ENCODE data around the gene NTN1.

The NTN1 gene

DNA sequence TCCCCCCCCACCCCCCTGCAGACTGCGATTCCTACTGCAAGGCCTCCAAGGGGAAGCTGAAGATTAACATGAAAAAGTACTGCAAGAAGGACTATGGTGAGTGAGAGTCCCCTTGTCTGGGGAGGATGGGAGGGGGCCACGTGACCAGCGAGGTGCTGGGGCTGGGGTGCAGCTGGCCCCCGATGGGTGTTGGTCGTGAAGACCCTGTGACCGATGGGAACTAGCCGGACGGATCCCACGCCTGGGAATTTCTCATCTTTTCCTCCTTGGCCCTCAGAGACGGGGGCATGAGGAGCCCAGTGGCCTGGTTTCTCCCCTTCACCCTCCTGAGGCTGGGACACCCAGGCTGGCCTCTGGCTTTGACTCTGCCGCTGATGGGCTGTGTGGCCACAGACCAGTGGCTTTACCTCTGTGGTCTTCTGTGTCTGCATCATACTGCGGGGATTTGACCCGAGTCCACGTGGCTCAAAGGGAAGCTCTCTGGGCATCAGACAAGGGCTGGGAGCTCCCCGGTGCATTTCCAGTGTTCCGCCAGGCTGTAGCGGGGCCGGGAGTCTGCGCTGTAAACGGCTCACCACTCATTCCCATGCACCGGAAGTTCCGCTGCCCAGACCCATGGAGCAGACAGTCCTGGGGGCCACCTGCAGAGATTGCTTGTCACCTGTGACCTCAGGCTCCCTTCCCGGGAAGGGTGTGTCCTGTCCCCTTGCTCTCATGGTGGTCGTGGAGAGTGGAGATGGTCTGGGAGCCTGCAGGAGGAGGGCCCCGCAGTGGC, 200.0 kb downstream of the NTN1 start:
- no peak for DNase-seq

DNA sequence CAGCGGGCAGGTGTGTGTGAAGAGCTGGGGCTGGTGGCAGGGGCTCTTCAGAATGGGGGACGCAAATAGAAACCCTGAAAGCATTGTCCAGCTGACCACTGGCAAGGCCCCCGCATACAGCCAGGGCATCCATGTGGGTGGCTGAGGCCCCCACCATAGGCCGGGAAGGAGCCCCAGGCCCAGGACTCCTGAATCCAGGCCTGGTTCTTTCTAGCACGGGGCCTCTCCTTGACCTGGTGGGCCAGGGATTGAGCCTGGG, 200.5 kb downstream of the NTN1 start:
- DNase-seq: no peak

DNA sequence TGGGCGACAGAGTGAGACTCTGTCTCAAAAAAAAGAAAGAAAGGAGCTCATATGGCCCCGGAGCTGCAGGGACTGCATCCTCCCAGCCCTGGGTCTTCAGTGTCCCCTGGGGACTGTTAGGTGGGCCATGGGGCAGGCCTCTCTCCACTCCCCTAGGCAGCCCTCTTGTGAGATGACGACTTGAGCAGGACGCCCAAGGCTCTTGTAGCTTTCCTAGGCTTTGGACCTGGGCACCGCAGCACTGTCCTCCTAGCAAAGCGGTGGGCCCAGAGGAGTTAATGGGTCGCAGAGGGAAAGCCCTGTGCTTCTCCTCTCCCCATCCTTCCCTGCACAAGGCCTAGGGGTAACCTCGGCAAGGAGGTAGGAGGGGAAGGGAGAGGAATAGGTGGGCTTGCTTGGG, 202.2 kb downstream of the NTN1 start:
- no peak for DNase-seq

DNA sequence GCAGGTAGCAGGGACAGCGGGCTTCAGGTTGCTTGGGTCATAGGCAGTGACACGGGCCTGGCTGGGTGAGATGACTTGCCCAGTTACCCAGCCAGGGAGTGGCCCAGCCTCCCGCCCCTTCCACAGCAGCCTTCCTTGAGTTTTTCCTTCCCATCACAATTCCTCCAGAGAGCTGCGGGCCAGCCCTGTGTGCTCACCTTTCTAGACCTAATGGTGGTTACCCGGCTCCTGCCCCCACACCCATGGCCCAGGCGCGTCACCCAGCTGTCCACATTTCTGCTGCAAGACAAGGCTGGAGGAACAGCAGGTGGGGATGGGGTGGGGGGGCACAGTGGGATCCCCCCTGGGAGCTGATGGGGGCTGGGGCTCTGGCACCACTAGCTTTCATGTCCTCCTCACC, 203.2 kb downstream of the NTN1 start:
- DNase-seq: no peak

DNA sequence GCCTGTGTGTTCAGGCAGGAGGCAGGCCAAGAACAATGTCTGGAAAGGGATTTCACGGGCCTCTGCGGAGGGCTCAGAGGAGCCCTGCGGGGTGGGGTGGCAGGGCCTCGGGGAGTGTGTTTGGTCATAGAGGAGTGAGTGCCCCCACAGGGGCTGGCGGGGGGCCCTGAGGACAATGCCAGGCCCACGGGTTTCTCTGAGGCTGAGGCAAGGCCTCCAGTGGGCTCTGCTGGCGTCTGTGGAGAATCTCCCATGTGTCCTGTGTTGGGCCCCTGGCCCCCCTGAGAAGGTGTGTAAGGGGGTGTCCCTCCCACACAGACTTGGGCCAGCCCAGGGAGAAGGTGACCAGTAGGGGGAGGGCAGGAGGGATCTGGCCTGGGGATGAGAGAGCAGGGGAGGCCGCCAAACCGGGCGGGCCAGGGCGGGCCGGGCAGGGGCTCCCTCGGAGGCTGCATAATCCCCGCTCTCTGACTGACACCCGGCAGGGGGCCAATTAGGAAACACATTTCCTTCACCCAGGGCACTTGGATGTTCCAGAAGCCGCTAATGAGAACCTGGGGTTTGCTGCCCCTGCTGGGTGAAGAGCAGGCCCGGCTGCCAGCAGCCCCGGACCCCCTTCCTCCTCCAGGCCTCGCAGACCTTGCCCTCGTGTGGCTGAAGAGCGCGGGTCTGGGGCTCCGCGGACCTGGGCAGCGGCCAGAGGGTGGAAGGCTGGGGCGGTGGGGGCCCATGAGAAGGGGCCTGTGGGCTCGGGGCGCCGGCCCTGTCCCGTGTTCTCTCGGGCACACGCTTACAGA, 204.2 kb downstream of the NTN1 start:
- no peak for DNase-seq

DNA sequence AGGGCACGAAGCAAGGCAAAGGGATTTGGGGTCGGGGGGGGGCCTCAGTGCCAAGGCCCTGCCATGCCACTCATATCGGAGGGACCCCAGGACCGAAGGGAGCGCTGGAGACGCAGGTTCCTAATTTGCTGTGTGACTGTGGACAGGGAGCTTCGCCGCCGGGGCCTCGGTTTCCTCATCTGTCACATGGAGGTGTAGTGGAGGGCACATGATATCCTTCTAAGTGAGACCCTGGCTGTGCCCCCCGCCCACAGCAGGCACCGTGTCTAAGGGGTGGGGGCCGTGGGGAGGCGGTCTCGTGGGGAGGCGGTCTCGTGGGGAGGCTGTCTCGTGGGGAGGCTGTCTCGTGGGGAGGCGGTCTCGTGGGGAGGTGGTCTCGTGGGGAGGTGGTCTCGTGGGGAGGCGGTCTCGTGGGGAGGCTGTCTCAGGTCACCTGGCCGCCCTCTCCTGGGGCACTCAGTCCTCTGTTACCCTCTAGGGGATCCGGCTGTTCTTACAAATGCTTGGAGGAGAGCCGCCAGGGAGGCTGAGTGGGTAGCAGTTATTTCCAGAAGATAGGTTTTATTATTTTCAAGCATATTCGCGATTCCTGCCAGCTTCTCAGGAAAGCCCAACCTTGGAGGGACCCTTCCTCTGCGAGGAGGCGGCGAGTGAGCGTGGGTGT, 205.0 kb downstream of the NTN1 start:
- no peak for DNase-seq

DNA sequence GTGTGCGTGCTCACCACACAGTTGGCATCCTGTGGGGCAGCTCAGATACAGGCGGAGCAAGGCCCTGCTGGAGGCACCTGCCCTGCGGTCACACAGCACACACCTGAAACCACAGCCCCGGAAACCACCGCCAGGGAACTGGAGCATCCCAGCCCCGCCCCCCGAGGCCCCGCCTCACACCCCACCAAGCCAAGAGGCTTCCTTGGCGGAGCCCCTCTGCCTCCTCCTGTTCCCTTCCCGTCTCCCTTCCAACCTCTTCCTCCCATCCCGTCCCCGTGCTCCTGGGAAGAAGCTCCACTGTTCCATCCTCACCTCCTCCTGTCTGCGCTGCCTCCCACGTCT, 205.5 kb downstream of the NTN1 start:
- DNase-seq: no peak

DNA sequence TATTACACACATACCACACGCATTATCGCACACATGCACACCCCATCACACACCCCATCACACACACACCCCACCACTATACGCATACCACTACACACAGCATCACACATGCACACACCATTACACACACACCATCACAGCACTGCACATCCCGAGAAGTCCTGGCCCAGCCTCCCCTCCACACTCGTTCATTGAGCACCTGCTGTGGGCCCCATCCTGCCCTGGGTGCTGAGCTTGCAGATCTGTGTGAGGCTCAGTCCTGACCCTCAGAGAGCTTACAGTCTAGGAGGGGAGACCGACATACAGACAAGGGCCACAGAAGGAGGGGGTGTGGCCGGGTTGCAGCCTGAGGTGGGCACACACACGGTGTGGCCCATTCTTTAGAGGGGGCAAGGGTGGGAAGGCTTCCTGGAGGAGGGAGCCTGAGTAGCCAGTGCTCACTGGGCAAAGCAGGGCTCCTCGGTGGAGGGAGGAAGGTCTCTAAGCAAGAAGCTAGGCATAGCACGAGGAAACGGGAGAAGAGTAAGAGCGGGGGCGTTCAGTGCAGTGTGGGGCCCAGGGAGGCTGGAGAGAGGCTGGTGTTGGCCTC, 206.6 kb downstream of the NTN1 start:
- DNase-seq: no peak

DNA sequence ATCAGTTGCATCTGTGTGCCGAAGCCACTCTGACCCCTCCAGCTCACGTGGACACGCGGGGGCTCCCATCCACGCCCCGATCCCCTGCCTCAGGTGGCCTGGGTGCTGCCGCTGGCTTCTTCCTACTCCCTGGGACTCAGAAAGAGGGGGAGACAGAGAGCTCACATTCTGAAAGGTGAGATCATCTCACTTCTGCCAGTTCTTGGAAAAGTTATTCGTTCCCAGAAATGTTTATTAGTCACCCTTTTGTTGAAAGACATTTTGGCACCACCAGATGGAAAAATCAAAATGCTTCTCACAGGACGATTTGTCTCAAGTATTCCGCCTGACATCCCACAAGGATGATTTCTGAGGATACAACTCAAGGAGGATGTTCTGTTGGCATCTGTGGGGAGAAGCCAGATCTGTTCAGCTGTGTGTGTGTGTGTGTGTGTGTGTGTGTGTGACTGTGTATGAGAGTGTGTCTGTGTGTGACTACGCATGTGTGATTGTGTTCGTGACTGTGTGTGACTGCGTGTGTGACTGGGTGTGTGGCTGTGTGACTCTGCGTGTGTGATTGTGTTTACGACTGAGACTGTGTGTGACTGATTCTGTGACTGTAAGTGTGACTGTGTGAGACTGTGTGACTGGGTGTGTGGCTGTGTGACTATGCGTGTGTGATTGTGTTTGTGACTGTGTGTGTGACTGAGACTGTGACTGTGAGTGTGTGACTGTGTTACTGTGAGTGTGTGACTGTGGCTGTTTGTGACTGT, 207.3 kb downstream of the NTN1 start:
- no peak for DNase-seq

DNA sequence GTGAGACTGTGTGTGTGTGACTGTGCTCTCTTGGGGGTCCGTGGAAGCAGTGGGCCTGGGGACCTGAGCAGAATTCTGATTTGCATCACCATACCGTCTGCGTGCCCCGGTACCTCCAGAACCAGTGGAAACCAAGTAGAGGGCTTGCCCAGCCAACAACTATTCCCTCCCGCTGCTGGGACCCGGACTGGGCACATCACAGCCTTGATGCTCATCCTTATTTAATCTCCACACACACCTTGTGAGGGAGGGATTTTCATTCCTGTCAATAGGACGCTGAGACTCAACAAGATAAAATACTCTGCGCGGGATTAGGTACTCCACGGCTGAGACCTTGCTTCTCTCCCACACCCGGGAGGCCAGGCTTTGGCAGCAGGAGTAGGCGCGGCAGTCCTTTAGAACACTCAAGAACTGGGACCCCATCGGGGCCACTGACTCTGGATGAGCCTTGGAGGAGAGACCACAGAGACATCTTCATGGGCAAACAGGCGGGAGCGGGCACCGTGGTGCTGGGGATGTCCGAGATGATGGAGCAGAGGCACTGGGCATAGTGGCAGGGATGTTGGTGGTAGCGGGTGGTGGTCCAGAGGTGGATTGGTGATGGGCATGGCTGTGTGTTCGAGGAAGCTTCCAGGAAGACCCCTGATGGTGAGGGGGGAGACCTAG, 208.0 kb downstream of the NTN1 start:
- no peak for DNase-seq

DNA sequence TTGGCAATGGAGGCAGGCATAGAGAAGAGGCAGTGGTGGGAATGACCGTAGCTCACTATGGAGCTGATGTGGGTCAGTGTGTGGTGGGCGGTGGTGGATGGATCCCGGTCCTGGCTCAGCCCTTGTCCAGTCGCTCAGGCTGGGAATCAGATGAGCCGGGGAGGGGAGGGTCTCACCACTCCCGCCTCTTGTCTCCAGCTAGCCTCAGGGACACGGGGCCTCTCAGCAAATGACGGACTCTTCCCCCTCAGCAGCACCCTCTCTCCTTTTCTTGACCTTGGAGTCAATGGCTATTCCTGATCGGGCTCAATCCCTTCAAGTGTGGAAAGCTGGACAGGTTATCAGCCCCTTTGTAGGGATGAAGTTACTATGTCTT, 208.5 kb downstream of the NTN1 start:
- no peak for DNase-seq

DNA sequence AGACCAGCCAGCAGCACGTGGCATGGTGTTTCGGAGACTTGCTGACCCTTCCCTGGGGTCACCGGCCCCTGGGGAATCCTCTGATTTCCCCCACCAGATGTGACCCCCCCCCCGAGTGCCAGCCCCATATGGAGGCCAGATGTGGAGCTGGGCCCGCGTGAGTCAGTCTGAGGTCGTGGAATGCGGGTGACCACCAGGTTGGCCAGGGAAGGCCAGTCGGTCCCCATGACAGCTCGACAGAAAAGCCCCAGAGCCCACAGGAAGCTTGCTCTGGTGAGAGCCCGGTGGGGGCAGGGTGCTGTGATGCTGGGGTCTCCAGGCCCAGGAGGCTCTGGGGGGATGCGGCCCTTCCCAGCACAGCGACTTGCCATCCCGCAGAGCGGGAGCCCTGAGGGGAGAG, 209.0 kb downstream of the NTN1 start:
- DNase-seq: no peak

DNA sequence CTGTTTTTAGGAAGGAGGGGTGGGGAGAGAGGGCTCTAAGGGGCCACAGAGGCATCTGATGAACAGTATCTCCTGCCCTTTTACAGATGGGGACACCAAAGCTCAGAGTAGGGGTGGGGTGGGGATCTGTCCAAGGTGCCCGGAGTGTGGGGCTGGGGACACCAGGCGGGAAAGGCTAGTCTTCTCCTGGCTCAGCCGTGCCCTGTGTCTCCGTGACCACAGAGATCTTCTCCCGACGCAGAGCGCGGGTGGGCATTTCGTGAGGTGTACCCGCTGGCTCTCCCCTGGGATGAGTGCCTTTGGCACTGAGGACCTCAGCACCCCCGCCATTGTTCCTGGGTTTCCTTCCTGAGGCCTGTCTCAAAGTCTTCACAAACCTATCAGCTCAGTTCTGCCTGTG, 209.6 kb downstream of the NTN1 start:
- no peak for DNase-seq

DNA sequence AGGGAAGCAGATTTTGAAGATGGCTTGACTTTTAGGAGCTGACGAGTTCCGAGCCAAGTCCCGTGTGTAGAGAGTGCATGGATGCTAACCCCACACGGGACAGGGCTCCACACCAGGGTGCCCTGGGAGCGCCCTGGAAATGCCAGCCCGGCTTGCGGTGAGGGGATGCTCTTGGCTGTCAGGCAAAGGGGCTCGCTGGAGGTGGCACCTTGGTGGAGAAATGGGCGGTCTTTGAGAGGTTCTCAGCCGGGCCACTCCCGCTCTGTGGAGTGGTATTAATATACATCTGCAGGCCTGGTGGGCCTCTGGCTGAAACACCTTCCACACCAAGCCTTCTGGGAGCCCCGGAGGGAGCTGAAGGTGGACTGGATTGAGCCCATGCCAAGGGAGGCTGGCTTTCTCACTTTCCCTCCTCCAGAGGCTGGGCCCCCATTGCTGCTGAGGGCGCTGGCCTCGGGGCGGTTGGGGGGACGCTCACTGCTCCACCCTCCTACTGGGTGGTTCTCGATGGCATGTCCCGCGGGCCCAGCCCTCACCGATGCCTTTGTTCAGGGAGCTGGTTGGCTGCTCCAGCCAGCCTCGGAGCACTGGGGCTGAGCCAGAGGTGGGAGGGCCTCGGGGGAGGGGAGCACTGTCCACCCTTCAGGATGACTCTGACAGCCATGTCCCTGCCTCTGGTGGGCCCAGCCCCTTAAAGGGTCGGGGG, 210.3 kb downstream of the NTN1 start:
- no peak for DNase-seq

DNA sequence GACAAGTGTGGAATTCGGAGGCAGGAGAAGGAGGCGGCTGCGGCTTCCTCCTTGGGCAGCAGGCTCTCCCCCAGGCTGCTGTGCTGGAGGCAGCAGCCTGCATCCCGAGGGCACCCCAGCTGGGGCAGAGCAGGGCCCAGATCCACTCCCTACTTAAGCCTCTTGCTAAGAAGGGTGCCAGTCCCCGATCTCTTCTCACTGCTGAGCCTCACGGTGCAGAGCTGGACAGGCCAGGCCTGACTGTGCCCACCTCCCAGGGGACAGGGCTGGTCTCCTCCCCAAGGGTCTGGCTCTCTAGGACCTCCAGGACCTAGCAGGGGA, 210.8 kb downstream of the NTN1 start:
- no peak for DNase-seq

DNA sequence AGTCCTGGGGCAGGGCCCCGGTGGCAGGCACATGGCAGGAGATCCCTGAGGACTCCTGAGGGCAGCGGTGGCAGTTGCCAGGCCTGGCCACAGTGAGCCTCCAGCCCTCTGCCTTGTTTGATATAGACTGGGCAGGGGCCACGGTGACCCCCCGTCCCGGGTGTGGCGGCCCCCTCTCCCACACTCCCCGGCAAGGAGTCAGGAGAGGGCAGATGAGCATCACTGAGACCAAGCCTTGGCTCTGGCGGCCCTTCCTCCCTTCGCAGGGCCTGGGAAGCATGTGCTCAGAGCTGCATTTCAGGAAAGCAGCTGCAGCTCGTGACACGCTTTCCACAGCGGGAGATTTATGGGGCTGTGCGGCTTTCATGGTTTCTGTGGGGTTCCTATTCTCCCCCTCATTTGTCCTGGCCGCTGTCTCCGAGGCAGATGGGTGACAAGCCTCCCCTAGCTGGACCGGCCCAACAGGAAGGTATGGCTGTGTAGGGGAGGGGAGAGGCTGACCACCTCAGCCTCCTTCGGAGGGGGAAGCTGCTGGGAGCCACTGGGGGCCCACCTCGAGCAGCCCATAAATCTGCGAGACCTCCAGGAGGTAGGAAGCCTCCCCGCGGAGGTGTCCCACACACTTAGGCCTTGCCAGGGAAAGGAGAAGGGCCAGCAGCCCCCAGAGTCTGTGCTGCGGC, 211.4 kb downstream of the NTN1 start:
- DNase-seq: no peak

DNA sequence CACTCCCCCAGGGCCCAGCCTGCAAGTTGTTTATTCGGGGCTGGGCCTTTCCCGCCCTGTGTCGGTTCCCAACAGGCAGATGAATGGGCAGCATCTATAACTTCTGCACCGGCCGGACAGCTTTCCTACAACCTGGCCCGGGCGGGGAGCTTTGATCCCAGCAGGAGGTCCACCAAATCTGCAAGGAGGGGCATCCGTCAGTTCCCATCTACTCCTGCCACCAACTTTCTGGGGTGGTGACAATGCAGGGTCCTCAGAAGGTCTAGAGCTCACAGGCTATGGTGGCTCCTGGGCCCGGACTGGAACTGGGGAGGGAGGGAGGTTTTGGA, 211.9 kb downstream of the NTN1 start:
- no peak for DNase-seq

DNA sequence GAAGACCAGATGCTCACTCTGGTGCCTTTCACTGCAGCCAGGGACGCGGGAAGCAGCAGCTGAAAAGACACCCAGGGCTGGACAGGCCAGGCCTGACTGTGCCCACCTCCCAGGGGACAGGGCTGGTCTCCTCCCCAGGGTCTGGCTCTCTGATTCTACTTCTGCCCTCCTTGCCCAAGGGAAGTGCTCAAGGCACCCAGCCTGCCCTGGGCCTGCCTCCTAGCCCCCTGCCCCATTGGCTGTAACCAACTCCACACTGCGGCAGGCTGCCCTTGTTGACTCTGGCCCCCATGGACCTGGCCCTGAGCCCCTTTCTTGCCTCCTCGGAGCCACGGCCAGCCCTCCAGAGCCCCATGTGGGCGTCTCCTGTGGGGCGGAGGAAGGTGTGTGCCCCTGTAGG, 212.5 kb downstream of the NTN1 start:
- no peak for DNase-seq

DNA sequence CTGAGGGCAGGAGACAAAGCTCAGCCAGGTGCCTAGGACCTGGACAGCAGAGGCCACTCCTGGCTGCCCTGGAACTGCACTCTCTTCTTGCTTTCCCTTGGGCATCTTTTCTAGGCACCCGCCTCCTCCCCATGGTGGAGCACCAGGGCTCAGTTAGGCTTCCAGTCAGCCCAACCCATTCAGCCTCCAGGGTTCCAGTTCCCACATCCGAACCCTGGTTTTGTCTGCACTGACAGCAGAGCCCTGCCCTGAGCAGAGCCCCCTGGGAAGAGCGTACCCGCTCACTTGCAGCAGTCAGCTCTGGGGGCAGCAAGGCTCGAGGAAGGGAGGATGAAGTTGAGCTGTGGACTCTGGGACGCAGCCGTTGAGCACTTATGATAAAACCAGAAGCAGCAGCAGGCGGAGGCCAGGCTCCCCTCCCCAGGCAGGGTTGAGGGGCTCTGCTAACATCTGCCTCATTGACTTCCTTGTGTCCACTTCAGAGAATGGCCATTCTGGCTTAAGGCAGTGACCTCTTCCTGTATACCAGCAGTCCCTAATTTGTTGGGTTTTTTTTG, 213.2 kb downstream of the NTN1 start:
- no peak for DNase-seq

DNA sequence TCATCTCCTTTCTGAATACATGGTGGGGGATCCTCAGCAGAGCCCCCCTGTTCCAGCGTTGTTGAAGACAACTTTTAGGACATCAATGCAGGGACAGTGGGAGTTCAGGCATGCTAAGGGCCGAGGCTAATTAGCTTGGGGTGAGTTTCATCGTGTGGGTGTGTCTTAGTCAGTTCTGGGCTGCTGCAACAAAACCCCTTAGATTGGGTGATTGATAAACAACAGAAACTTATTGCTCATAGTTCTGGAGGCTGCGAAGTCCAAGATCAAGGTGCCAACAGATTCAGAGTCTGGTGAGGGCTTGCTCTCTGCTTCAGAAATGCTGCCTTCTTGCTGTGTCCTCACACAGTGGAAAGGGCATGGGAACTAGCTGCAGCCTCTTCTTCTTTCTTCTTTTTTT, 214.0 kb downstream of the NTN1 start:
- DNase-seq: no peak

DNA sequence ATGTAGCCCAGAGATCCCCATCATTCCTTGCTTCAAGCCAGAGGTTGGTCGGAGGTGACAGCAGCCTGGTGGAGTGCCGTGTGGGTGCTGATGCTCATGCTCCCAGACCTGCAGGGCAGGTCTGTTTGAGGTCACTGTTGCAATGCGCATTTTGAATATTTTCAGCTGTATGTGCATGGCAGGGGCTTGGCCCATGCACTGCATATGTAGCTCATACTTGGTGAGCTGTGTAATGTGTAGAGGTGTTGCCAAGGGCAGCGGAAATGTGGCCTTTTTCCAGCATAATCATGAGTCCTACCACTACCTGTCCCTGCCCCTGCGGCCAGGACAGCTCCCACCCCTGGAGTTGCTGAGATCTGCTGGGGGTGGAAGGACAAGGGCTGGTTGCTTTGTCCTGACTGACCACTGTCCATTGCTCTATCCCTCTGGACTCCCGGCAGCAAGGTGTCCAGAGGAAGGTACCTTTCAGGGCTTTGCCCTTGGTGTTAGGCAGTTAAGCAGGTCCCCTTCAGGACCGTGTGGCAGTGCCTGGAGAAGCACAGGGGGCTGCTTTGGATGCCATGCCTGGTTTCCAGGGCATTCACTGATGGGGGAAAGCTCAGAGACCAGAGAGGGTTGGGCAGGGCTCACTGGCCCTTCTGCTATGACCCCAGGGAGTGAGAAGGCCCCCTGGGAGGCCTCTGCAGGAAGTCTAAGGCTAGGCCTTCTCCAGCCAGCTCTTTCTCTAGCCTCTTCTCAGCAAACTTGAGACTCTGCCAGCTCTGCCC, 215.2 kb downstream of the NTN1 start:
- no peak for DNase-seq

Data from inflammatory macrophage treated with lipopolysaccharide for 4 hours (primary cell).